Endothelial cell of umbilical vein (primary cell): ENCODE results near the gene NCOA5.

Experiments used
- CTCF ChIP-seq, 2 donors: IDR thresholded peaks; 1 replicate in 1 of 2; 2 replicates in 1 of 2; pipeline ENCODE4 v1.5.1; 2011; ENCODE audit warnings: low read length in 2 of 2, mild to moderate bottlenecking in 2 of 2, moderate library complexity in 2 of 2, control low read depth in 1 of 2, inconsistent platforms in 1 of 2, low read depth in 1 of 2; ENCODE audit not compliant: insufficient read depth in 1 of 2; ENCODE audit errors: extremely low read depth in 1 of 2
- POLR2A ChIP-seq: IDR thresholded peaks from 2 replicates; pipeline ENCODE4 v1.6.1; 2012; ENCODE audit warnings: low read depth, mild to moderate bottlenecking, control low read depth, low read length
- POLR2AphosphoS5 ChIP-seq: IDR thresholded peaks from 2 replicates; pipeline ENCODE4 v1.6.1; 2012; ENCODE audit warnings: low read depth, mild to moderate bottlenecking, control low read depth, low read length, moderate library complexity; ENCODE audit not compliant: insufficient read depth

- TF ChIP-seq CTCF (IDR thresholded peaks at IDR 0.05; ENCODE audit: extremely low read depth in 1 of 2, insufficient read depth in 1 of 2, low read depth in 1 of 2, low read length in 2 of 2) (no peak), POLR2A (no peak), POLR2AphosphoS5 (no peak)
Observed at GRCh38 chr20:46025376-46025783, 64.4 kb downstream of the NCOA5 start.
